CD4-positive, alpha-beta T cell treated with Interleukin-6 for 4 hours (primary cell): Measurements from ENCODE around the gene AGAP3.

Source experiments
- DNase-seq: peaks from one replicate; pipeline ENCODE4 v3.0.0-alpha.2; 2020; ENCODE audit warnings: mixed read lengths

The AGAP3 gene

DNA sequence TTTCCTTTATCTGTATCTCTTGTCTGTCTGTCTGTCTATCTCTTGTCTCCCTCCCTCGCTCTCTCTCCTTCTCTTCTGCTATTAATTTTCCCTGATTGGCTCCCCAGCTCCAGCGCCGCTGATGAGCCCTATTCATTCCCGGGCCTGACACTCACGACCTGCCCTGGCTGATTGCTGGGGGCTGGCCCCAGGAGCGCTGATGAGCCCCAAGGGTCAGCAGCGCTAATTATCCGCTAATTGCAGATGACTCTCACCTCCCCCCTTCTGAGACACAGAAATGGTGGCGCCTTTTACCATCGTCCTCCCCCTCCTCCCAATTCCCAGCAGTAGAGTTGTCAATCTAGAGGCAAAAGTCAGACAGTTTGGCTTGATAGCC, 82.5 kb downstream of the AGAP3 start:
- no peak for DNase-seq

DNA sequence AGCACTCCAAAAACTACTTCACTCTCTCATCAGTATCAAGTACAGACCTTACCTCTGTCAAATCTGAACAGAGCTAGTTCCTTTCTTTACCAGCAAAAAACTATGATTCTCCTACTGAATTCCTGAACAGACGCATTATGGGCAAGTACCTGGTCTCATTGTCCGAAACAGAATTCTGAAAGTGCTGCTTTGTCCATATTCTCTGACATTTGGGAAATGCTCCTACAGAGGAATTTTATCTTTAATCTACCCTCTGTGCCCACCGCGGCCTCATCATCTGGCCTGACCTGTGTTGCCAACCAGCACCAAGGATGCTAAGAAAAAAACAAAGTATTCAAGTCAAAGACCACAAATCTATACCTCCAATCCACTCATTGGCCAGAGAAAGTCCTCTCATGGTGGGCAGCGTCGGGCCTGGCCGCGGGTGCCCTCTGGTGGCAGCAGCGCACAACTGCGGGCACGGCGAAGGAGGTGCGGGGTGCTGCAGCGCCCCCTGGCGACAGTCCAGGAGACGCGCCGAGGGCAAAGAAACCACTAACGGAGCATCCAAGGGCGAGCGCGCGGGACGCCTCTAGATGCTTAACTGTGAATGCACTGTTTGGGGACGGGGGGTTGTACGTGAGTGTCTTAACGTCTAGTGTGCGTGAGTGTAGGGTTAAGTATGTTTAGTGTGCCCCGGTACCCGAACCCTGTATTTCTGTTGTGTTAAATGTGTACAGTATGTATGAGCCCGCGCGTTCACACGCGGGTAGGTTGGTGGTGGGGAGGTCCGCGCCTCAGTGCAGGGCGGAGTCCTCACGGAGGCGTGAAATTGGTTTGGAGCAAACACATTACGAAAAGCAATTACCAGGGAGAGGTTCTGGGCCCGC, 86.2 kb downstream of the AGAP3 start:
- DNase-seq = peak; percentile 82

DNA sequence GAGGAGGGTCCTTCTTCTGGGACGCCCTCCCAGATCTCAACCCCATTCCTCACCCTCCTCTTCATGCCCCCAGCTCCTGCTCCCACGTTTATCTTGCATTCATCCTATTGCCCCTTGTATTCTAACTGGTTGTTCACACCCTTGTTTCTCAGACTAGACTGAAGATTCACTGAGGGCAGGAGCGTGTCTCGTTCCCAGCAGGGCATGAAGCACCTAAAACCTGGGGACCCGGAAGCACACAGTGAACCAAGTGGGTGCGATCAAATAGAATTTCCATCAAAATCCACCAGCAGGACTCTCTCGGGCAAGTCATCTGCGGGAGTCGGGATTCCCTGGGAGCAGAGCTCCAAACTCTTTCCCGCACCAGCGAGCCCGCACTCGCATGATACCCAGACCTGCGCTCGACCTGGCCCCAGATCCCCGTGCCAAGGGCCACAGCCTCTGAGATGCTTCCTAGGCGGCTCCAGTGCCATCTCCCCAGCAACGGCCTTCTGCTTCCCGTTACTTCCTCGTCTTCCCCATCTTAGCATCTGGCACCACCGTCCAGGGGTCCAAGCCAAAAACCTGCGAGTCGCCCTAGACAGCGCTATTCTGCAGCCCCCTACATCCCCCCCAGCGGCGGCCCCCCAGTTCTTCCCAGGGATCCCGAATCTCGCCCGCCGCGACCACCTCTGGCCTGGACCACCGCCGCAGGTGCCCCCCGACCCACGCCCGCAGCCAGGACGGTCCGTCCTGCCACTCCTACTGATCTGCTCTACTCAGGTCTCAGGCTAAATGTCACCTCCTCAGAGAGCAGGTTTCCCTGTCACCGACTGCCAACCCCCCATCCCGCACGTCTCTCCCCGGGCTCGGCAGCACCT, 87.3 kb downstream of the AGAP3 start:
- no peak for DNase-seq

DNA sequence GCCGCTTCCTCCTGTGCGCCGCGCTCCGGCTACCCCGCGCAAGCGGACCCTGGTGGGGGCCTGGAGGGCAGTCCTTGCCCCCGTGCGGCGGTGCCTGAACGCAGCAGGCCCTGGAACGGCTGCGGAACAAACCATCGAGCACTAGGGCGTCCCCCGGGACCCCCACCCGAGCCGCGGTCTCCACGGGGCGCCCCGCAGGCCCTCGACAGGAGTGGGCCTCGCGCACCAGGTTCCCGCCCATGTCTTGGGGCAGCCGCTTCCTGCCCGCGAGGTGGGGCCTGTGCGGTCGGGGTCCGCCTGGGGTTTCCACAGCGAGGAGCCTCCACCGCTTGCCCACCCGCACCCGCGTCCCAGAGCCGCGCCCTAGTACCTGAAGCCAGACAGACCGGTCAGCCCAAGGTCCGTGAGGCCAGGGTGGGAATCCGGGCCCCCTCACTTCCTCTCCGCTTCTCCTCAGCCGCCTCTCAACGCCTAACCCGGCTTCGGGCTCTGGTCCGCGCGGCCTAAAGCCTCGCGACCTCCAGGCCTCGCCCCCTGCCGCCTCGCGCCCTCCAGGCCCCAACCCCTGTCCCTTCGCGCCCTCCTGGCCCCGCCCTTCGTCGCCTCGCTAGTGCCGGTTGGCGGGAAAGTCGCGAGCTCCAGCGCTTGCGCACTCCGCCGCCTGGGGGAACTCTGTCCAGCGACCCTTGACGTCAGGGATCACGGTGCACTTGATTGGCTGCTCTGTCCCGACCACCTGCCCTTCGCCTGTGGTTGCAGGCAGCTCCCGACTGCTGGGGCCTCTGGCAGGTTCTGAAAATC, 88.2 kb downstream of the AGAP3 start:
- peak; percentile 29 for DNase-seq

DNA sequence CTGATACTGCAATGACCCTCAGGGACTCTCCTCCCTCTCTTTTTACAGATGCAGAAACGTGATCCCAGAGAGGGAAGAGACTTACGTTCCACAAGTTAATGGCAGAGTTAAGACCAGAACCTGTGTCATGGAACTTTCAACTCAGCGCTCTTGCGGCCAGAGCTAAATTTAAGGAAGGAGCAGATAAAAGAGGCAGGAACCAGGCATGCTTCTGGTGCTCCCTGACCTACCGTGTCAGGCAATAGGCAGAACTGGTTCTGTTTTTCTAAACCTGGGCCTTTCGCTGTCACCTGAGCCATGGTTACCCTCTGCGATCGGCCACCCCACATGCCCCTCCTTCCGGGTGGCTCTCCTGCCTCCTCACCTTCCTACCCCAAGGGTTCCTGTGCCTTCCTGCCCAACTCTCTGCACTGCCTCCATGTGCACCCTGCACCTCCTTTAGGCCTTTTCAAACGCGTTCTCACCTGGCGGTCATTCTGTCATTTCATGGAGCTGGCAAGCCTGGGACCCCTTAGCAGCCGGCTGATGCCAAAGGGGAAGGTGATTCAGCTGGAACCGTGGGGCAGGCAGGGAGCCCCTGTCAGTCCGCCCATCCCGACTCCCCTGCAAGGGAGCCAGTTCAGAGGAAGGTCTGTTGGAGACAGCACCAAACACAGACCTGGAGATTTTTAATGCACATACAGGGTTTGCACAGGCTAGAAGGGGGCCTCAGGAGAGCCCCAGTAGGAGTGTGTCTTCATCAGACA, 88.9 kb downstream of the AGAP3 start:
- DNase-seq = no peak

DNA sequence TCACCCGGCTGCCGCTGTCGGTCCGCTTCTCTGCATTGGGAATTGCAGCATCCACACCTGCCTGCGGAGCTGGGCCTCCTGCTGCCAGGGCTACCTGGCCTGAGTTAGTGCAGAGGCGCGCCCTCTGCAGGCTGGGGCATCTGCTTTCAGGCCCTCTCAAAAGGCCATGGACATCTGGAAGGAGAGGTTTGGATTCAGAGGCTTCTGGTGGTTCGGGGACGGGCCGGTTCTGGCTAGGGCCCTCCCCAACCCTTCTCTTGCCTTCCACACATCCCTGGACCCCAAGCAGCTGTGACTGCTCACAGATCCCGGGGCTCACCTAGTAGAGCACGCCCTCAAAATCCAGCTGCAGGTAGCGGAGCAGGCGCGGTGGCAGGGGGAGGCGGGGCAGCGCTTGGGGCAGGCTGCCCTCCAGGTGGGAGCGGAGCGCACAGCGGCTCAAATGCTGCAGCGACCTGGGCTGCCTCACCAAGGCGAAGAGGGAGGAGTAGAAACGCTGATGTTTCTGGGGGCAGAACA, 89.6 kb downstream of the AGAP3 start:
- no peak for DNase-seq

DNA sequence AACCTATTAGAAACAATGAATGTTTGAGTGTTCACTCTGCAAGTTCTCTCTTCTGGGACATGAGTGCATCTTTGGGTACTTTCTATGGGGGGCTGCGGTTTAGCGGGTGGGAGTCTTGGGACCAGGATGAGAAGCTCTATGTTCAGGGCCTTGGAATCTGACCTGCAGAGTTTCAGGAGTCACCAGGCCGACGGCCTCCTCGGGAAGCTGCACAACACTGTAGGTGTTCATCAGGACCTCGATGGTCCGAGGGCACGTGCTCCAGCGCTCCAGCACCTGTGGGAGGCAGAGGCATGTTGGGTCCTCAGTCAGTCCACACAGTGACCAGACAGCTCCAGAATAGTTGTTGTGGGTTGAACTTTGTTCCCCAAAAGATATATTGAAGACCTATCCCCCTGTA, 90.1 kb downstream of the AGAP3 start:
- no peak for DNase-seq

DNA sequence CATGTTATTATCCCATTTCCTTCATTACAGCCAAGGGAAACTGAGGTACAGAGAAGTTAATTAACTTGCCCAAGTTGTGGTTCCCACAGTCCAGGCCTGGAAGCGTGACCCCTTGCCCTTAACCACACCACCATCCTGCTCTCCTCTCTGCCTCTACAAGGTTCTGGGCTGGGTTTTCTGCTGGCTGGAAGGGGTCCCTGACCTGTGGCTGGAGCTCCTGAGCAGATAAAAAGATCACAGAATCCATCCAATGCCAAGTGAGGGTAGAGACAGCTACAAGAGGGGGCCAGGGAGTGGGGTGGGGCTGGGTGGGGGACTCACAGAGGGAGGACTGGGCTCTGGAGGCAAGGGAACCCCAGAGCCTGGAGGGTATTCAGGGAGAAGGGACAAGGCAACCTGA, 91.0 kb downstream of the AGAP3 start:
- no peak for DNase-seq

DNA sequence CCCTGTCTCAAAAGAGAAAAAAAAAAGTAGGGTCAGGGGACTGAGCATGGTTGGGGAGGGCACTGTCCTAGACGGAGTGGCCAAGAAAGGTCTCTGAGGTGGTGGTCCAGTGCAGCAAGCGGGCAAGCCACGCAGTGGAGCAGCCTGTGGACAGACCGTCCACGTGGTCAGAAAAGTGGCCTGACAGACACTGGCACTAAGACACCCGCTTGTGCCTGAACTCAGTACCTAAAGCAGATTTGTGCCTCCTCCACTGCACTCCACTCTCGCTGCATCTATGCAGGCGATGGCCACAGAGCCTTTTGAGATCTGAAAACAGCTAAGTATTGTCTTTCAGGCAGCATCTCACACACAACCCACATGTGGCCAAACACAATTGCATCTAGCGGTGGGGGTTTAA, 92.0 kb downstream of the AGAP3 start:
- no peak for DNase-seq

DNA sequence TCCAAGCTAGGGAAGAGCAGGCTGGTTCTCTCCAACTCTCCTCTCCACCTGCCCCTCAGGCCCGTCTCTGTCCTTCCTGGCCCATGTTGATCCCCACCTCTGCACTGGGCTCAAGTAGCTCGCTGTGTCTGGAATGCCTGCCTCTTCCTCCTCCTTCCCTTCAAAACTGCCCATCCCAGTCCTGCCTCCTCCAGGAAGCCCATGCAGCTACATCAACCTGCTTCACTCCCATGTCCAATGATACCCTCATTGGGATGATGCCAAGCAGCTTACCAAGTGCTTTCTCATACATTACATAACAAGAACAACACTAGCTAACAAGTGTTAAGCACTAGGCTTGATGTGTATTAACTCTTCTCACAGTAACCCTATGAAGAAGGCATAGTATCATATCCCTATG, 92.6 kb downstream of the AGAP3 start:
- DNase-seq = no peak

DNA sequence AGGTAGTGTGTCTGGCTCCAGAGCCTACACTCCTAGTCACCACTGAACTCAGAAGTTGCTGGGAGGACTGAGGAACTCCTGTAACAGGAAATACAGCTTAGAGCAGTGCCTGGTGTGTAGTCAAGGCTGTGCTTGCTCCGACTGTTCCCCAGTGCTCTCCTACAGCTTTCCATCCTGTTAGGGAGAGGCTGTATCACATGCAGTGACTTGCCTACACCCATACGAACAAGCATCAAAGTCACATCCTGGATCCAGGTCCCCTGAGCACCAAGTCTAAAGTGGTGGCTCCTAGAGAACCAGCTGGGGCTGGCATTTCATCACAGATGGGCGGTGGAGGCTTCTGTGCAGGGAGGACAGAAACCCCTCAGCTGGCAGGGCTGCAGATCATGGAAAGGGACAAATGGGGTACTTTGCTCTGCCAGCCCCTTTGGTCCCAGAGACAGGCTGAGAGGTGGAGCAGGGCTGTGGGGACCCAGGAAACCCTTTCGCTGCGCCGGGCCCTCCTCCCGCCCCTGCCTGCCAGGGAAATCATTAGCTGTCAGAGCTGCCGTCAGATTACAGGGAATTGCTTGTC, 93.1 kb downstream of the AGAP3 start:
- DNase-seq = no peak

DNA sequence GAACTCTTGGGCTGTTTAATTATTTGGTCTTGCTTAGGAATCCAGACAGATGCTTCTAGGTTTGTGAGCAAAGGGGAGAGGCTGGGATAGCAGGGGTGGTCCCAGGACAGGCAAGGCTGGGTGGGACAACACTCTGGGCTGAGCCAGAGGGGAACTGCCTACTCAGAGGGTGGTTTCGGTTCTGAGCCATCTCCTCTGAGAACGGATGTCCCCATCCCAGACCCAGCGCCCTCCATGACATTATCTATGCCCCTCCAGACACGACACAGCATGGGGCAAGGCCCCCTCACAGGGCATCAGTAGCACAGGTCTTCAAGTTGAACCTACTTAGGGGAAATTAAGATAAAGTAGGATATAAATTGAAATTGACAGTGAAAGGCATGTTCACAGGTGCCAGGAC, 93.7 kb downstream of the AGAP3 start:
- DNase-seq = no peak

DNA sequence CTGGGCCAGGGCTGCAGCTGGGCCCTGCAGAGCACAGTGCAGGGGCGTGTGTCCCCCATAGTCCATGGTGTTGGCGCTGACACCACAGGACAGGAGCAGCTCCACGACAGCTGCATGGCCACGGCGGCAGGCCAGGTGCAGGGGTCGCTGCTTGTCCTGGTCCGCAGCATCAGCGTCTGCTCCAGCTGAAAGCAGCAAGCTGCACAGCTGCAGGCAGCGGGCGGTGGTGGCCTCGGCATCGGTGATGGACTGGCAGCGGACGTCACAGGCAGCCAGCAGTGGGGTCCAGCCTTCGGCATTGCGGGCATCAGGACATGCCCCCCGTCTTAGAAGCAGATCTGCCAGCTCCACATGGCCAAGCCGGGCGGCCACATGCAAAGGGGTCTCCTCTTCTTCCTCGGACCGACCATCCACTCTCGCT, 94.7 kb downstream of the AGAP3 start:
- DNase-seq = no peak

DNA sequence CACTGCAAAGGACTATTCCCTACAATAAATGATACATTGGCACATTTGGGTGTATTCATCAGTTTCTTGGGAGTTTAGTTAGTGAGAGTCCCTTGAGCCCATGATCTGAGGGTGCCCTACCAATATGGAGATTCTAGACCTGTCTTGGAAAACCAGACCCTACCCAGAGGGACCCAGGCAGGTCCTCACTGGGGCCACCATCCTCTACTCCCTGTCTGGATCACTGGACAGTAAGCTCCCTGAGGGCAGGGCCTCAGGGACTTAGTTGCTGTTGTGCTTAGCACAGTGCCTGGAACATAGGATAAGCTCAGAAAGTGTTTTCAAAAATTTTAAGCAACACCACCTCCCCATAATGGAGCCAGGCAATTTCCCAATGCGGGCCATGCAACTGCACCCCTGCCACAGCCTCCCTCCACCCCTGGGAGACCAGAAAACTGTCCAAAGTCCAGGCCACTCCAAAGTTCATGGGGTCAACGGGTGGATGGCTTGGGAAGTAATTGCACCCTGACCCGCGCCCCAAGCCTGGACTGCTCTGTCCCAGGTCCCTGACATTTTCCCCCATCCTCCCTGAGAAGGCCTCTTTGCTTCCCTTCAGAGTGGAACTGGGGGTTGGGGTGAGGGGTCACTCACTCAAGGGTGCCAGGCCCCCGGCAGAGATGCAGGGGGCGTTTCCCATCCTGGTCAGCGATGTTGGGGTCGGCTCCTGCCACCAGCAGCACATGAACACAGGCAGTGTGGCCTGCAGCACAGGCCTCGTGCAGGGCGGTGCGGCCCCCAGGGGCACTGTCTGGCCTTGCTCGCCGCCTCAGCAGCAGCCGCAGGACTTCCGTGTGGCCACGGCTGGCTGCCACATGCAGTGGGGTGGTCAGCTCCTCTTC, 99.7 kb downstream of the AGAP3 start:
- DNase-seq = no peak

DNA sequence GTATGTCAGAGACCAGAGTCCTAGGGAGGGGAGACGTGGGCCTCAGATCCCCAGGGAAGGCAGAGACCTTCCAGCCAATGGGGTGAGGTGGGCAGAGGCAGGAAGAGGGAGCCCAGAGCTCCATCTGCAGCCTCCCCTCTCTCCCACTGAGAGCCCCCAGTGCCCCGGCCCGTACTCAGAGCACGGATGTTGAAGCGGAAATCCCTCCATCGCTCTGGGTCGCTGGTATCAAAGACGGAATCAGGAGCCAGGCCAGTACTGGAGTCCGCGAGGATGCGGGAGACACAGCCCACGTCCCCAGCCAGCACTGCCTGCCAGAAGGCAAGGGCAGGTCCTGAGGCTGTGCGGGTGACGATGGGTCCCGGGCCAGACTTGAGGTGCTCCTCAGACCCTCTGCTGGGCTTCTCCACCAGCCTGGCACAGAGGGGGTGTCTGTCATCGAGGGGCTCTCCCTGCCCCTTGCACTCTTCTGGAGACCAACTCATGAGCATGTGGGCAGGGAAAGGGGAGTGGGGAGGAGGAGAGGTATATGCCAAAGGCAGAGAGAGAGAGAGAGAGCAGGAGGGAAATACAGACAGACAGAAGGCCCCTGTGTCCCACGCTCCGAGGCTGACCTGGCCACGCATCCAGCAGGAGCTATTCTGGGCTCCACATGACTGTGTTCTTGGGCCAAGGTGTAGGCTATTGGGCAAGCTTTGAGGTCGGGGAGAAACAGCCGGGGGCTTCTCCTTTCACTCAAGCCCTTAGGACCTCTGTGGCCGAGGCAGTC, 100.5 kb downstream of the AGAP3 start, which contains the start of gene ASB10:
Gene ASB10, minus strand, starts transcription at position 611 of the 769 bp plus-strand sequence. Its CDS starts 120 bp downstream, at position 491.
- no peak for DNase-seq

DNA sequence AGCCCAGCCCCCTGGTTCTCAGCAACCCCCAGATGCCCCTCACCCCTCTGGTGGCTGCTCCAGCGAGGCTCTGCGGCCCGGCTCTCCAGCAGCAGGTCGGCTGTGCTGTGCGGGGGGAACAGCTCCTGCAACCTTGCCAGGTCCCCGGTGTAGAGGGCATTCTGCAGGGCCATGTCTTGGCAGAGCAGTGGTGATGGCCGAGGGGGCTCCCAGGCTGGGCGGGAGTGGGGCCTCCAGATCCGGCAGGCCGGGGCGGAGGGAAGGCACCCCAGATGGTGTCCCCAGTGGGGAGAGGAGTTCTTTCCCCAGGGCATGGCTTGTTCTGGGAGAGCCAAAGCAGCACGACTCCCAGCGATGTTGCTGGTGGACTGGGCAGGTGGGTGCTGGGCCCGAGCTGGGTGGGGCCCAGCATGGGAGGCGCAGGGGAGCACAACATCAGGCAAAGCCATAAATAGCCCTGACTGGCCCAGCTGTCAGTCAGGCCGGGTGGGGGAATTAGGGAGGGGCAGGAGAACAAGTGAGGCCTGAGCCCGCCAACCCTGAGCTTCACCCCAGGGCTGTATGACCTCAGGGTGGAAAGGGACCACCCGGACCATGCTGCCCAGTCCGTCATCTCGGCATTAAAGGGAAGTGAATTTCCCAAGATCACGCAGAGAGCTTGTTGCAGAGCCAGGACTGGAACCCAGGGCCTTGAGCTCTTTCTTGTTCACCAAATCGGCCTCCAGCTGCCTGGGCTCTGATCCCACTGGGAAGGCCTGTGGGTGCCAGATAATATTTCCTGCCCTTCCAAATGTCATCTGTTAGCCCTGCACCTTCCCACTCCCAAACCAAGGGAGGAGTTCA, 101.4 kb downstream of the AGAP3 start:
- no peak for DNase-seq

DNA sequence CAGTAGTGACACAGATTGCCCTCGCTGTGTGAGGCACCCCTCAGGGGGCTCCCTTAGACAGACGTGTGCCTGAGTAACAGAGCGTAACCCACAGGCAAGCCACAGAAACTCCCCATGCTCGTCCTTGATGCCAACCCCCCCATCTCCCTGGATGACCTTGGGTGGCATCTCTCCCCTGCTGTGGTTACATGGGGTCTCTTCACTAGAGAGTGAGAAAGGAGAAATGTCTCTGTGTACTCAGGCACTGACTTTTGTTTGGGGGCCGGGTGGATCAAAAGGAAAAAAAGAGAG, 101.9 kb downstream of the AGAP3 start:
- DNase-seq = no peak

DNA sequence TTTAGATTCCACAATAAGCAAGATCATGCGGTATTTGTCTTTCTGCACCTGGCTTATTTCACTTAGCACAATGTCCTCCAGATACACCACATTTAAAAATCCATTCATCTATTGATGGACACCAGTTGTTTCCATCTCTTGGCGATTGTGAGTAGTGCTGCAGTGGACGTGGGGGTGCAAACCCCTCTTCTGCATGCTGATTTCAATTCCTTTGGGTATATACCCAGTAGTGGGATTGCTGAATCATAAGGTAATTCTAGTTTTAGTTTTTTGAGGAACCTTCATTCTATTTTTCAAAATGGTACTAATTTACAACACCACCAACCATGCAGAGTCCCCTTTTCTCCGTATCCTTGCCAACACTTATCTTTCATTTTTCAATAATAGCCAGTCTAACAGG, 102.8 kb downstream of the AGAP3 start:
- no peak for DNase-seq

DNA sequence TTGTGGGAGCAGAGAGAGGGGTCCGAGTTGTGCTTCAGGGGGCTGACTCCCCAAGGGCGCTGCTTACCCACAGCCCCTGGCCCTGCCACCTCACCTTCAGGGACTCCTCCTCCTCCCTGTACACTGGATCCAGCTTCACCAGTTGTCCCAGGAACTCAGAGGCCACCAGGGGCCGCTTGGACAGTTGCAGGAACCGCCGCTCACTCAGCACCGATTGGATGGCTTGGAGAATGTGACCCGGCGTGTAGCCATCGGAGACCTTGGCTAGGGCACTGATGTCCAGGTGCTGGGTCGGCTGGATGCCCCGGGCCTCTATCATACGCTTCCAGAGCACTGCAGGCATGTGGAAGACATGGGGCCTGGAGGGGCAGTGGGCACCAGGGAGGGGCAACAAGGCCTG, 105.3 kb downstream of the AGAP3 start:
- DNase-seq = no peak
